CD4-positive, alpha-beta T cell treated with Interleukin-10 for 1 hour (primary cell): ENCODE measurements around the gene SEMA5A.
"Not testable (repeated sequence)": the region's sequence is repeated elsewhere in the genome, so short reads cannot be mapped to it uniquely, and the experiment has no call there.

ENCODE experiments used
- DNase-seq: peaks from one replicate; pipeline ENCODE4 v3.0.0-alpha.2; 2020

The SEMA5A gene

GRCh38 chr5:9353048-9353447 lies 192.8 kb downstream of the SEMA5A start:
- DNase-seq: not testable (repeated sequence)

GRCh38 chr5:9351546-9351945 lies 194.3 kb downstream of the SEMA5A start:
- no peak for DNase-seq

- DNase-seq: no peak
Measured at GRCh38 chr5:9350301-9350797, 195.5 kb downstream of the SEMA5A start.

- no peak for DNase-seq
Measured at GRCh38 chr5:9348401-9348996, 197.4 kb downstream of the SEMA5A start.

GRCh38 chr5:9347541-9348295 lies 198.2 kb downstream of the SEMA5A start:
- no peak for DNase-seq

- DNase-seq: no peak
Measured at GRCh38 chr5:9347032-9347431, 198.8 kb downstream of the SEMA5A start.

GRCh38 chr5:9344751-9345240 lies 201.1 kb downstream of the SEMA5A start:
- no peak for DNase-seq

- no peak for DNase-seq
Measured at GRCh38 chr5:9343146-9343850, 202.6 kb downstream of the SEMA5A start.

- no peak for DNase-seq
Measured at GRCh38 chr5:9342161-9342787, 203.6 kb downstream of the SEMA5A start.

- DNase-seq: no peak
Measured at GRCh38 chr5:9340085-9340484, 205.8 kb downstream of the SEMA5A start.

GRCh38 chr5:9339206-9339818 lies 206.6 kb downstream of the SEMA5A start:
- DNase-seq: no peak

GRCh38 chr5:9338796-9339195 lies 207.1 kb downstream of the SEMA5A start:
- no peak for DNase-seq

GRCh38 chr5:9337928-9338595 lies 207.8 kb downstream of the SEMA5A start:
- DNase-seq: no peak

GRCh38 chr5:9335754-9336495 lies 209.9 kb downstream of the SEMA5A start:
- no peak for DNase-seq

GRCh38 chr5:9335269-9335668 lies 210.6 kb downstream of the SEMA5A start:
- DNase-seq: no peak

- DNase-seq: no peak
Measured at GRCh38 chr5:9332026-9332425, 213.8 kb downstream of the SEMA5A start.

- DNase-seq: no peak
Measured at GRCh38 chr5:9331372-9331771, 214.5 kb downstream of the SEMA5A start.

- DNase-seq: no peak
Measured at GRCh38 chr5:9329125-9329524, 216.8 kb downstream of the SEMA5A start.

- no peak for DNase-seq
Measured at GRCh38 chr5:9325549-9325948, 220.3 kb downstream of the SEMA5A start.

- DNase-seq: no peak
Measured at GRCh38 chr5:9324348-9325077, 221.4 kb downstream of the SEMA5A start.

- DNase-seq: no peak
Measured at GRCh38 chr5:9320652-9321051, 225.2 kb downstream of the SEMA5A start.
